WTC11 (cell line): ENCODE results near the gene PINK1.

ENCODE experiments used
- KAT7 ChIP-seq: sonication (generic); formaldehyde crosslinking; IDR thresholded peaks from 2 replicates; pipeline ENCODE4 v1.8.1; 2023; ENCODE audit warnings: missing genetic modification reagents, mild to moderate bottlenecking, borderline replicate concordance
- NR2C2 ChIP-seq: sonication (generic); formaldehyde crosslinking; IDR thresholded peaks from 2 replicates; pipeline ENCODE4 v1.8.0; 2022; ENCODE audit warnings: mild to moderate bottlenecking, missing genetic modification reagents
- NR3C1 ChIP-seq: sonication (generic); formaldehyde crosslinking; conservative IDR thresholded peaks from 2 replicates; pipeline ENCODE4 v1.8.1; 2023; ENCODE audit warnings: low read depth, mild to moderate bottlenecking, missing genetic modification reagents
- SP1 ChIP-seq: sonication (generic); formaldehyde crosslinking; conservative IDR thresholded peaks from 2 replicates; pipeline ENCODE4 v1.8.1; 2022; ENCODE audit warnings: missing genetic modification reagents
- TF ChIP-seq, protein P1 (sequence below): fragments of 200-600 bp; IDR thresholded peaks from 2 replicates; pipeline ENCODE4 v1.8.0; 2022; ENCODE audit warnings: antibody characterized with exemption
- TF ChIP-seq, protein P2 (sequence below): sonication (generic); formaldehyde crosslinking; IDR thresholded peaks from 2 replicates; pipeline ENCODE4 v1.8.0; 2022; ENCODE audit warnings: mild to moderate bottlenecking, missing genetic modification reagents
- TF ChIP-seq, protein P3 (sequence below): sonication (generic); formaldehyde crosslinking; IDR thresholded peaks from 2 replicates; pipeline ENCODE4 v1.8.0; 2022; ENCODE audit warnings: mild to moderate bottlenecking, missing genetic modification reagents
- TF ChIP-seq, protein P4 (sequence below): sonication (generic); formaldehyde crosslinking; IDR thresholded peaks from 2 replicates; pipeline ENCODE4 v1.8.1; 2022; ENCODE audit warnings: low read depth, missing genetic modification reagents, borderline replicate concordance

DNA sequence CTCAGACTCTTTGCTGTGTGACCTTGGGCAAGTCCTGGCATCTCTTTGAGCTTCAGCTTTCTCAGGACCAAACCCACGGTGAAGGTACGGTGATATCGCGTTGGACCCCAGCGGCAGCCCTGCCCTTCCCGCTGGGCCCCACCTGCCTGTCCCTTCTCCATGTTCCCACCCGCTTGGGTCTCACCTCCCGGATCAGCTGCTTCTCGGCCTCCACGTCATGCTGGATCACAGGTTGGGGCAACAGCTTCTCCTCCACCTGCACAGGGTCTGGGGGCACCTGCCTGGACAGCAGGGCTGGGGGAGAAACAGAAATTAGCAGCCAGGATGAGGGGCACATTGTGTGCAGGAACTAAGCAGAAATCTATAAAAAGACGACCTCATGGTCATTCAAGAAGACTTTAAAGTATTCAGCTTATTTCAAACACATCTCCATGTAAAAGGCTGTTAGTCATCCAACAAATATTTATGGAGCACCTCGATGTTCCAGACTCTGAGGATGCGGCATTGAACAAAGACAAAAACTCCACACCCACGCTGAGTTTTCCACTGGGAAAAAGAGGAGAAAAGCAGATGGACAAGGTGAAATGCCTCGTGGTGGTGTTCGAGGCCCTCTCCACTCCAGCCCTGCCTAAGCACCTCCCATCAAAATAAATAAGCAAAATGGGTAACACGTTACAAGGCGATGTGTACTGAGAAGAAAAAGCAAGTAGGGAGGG, 65.1 kb downstream of the PINK1 start:
- TF ChIP-seq SP1 = no peak
- no peak for TF ChIP-seq NR2C2 (CRISPR knock-in tag)
- TF ChIP-seq, protein P1, sequence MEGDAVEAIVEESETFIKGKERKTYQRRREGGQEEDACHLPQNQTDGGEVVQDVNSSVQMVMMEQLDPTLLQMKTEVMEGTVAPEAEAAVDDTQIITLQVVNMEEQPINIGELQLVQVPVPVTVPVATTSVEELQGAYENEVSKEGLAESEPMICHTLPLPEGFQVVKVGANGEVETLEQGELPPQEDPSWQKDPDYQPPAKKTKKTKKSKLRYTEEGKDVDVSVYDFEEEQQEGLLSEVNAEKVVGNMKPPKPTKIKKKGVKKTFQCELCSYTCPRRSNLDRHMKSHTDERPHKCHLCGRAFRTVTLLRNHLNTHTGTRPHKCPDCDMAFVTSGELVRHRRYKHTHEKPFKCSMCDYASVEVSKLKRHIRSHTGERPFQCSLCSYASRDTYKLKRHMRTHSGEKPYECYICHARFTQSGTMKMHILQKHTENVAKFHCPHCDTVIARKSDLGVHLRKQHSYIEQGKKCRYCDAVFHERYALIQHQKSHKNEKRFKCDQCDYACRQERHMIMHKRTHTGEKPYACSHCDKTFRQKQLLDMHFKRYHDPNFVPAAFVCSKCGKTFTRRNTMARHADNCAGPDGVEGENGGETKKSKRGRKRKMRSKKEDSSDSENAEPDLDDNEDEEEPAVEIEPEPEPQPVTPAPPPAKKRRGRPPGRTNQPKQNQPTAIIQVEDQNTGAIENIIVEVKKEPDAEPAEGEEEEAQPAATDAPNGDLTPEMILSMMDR = no peak
- TF ChIP-seq, protein P2, sequence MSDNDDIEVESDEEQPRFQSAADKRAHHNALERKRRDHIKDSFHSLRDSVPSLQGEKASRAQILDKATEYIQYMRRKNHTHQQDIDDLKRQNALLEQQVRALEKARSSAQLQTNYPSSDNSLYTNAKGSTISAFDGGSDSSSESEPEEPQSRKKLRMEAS (CRISPR knock-in tag) = no peak
- TF ChIP-seq, protein P3, sequence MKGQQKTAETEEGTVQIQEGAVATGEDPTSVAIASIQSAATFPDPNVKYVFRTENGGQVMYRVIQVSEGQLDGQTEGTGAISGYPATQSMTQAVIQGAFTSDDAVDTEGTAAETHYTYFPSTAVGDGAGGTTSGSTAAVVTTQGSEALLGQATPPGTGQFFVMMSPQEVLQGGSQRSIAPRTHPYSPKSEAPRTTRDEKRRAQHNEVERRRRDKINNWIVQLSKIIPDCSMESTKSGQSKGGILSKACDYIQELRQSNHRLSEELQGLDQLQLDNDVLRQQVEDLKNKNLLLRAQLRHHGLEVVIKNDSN (CRISPR knock-in tag) = no peak
- no peak for TF ChIP-seq KAT7 (CRISPR knock-in tag)
- TF ChIP-seq, protein P4, sequence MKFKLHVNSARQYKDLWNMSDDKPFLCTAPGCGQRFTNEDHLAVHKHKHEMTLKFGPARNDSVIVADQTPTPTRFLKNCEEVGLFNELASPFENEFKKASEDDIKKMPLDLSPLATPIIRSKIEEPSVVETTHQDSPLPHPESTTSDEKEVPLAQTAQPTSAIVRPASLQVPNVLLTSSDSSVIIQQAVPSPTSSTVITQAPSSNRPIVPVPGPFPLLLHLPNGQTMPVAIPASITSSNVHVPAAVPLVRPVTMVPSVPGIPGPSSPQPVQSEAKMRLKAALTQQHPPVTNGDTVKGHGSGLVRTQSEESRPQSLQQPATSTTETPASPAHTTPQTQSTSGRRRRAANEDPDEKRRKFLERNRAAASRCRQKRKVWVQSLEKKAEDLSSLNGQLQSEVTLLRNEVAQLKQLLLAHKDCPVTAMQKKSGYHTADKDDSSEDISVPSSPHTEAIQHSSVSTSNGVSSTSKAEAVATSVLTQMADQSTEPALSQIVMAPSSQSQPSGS (CRISPR knock-in tag) = no peak
- TF ChIP-seq NR3C1 (CRISPR knock-in tag) = no peak
